ENCODE data around the gene HOXA4. TPM values are rescaled to one million over a fixed set of nuclear protein-coding genes. Genes with fewer than 3 reads are reported as not detected.

The HOXA4 gene
- total and polyA plus RNA-seq, 2 experiments from 2014 or later = 0.69 to 1.3 TPM

GRCh38 chr7:27176524-27176845 is 45.9 kb upstream of the HOXA4 start:
- DNase-seq (ENCODE audit: low spot score) = no peak

GRCh38 chr7:27175626-27176523 is 45.3 kb upstream of the HOXA4 start:
- Histone ChIP-seq H2AFZ (no peak overlapping the region), H3K36me3 (replicated peaks; ENCODE audit: insufficient read depth, low read depth) (no peaks in the 10 kb centered on the region), H3K9me2 (replicated peaks; ENCODE audit: insufficient read depth) (no peaks in the 10 kb centered on the region), H3K4me3 (peak overlapping the region; percentile 20), H3K27me3 (peaks cover 95% of the 10 kb centered on the region), H3K4me2 (peak overlapping the region; percentile 96), H4K20me1 (ENCODE audit: insufficient read depth, poor library complexity, severe bottlenecking) (peaks cover 9% of the 10 kb centered on the region), H3K27ac (peak overlapping the region; percentile 96), H3K79me2 (peaks cover 90% of the 10 kb centered on the region), H3K4me1 (ENCODE audit: insufficient read depth) (peaks cover 14% of the 10 kb centered on the region), H3K9me3 (ENCODE audit: low read depth) (no peaks in the 10 kb centered on the region)
- WGBS (ENCODE audit: low lambda C conversion rate, missing lambda C conversion rate) = 15% methylated on average over 38 of the region's 40 CpGs
- no peak for DNase-seq (ENCODE audit: low spot score)
- TF ChIP-seq EZH2phosphoT487 (IDR thresholded peaks at IDR 0.05; ENCODE audit: low read depth, severe bottlenecking, unreplicated experiment) (no peak), EZH2 (IDR thresholded peaks at IDR 0.05; ENCODE audit: borderline replicate concordance) (no peak), CTCF (IDR thresholded peaks at IDR 0.05; ENCODE audit: poor library complexity) (no peak)

More at GRCh38 chr7:27176524-27176845, 45.9 kb upstream of the HOXA4 start:
- H3K4me2 ChIP-seq = peak overlapping the region; percentile 96
- H2AFZ ChIP-seq = no peak overlapping the region
- no peaks in the 10 kb centered on the region for H3K36me3 ChIP-seq (replicated peaks; ENCODE audit: insufficient read depth, low read depth)
- peak overlapping the region; percentile 8 for H3K4me3 ChIP-seq
- H3K79me2 ChIP-seq = peaks cover 89% of the 10 kb centered on the region
- 67% methylated on average over 3 of the region's 3 CpGs for WGBS (ENCODE audit: low lambda C conversion rate, missing lambda C conversion rate)
- H3K27ac ChIP-seq = peak overlapping the region; percentile 96
- TF ChIP-seq CTCF (IDR thresholded peaks at IDR 0.05; ENCODE audit: poor library complexity) (no peak), EZH2 (IDR thresholded peaks at IDR 0.05; ENCODE audit: borderline replicate concordance) (no peak), EZH2phosphoT487 (IDR thresholded peaks at IDR 0.05; ENCODE audit: low read depth, severe bottlenecking, unreplicated experiment) (no peak)
- H3K4me1 ChIP-seq (ENCODE audit: insufficient read depth) = peaks cover 18% of the 10 kb centered on the region
- H3K9me2 ChIP-seq (replicated peaks; ENCODE audit: insufficient read depth) = no peaks in the 10 kb centered on the region
- H3K27me3 ChIP-seq = peaks cover 93% of the 10 kb centered on the region
- H4K20me1 ChIP-seq (ENCODE audit: insufficient read depth, poor library complexity, severe bottlenecking) = peaks cover 3% of the 10 kb centered on the region
- H3K9me3 ChIP-seq (ENCODE audit: low read depth) = no peaks in the 10 kb centered on the region

GRCh38 chr7:27174874-27175625 is 44.5 kb upstream of the HOXA4 start:
- TF ChIP-seq CTCF (IDR thresholded peaks at IDR 0.05; ENCODE audit: poor library complexity) (no peak), EZH2phosphoT487 (IDR thresholded peaks at IDR 0.05; ENCODE audit: low read depth, severe bottlenecking, unreplicated experiment) (peak; percentile 21)

More at GRCh38 chr7:27174874-27175625, 44.5 kb upstream of the HOXA4 start:
- Histone ChIP-seq H3K79me2 (peaks cover 95% of the 10 kb centered on the region), H3K36me3 (replicated peaks; ENCODE audit: insufficient read depth, low read depth) (no peaks in the 10 kb centered on the region), H3K4me2 (peak overlapping the region; percentile 96), H2AFZ (no peak overlapping the region), H4K20me1 (ENCODE audit: insufficient read depth, poor library complexity, severe bottlenecking) (peaks cover 16% of the 10 kb centered on the region), H3K9me3 (ENCODE audit: low read depth) (no peaks in the 10 kb centered on the region), H3K27ac (peak overlapping the region; percentile 96), H3K27me3 (peaks cover 95% of the 10 kb centered on the region), H3K4me3 (peak overlapping the region; percentile 61), H3K4me1 (ENCODE audit: insufficient read depth) (peaks cover 6% of the 10 kb centered on the region), H3K9me2 (replicated peaks; ENCODE audit: insufficient read depth) (no peaks in the 10 kb centered on the region)
- DNase-seq (ENCODE audit: low spot score) = no peak
- WGBS (ENCODE audit: low lambda C conversion rate, missing lambda C conversion rate) = 31% methylated on average over 12 of the region's 12 CpGs
